Stimulated activated CD4-positive, alpha-beta T cell treated with anti-CD3 and anti-CD28 coated beads, TNF-alpha, amount 100 ng/mL, for 1 hour (primary cell): ENCODE data around the gene TFAP2B.

Experiments
- DNase-seq, 3 donors: peaks; one replicate each; pipeline ENCODE4 v3.0.0-alpha.2; 2020; ENCODE audit warnings: low read depth in 3 of 3, low spot score in 1 of 3

TFAP2B gene

DNA sequence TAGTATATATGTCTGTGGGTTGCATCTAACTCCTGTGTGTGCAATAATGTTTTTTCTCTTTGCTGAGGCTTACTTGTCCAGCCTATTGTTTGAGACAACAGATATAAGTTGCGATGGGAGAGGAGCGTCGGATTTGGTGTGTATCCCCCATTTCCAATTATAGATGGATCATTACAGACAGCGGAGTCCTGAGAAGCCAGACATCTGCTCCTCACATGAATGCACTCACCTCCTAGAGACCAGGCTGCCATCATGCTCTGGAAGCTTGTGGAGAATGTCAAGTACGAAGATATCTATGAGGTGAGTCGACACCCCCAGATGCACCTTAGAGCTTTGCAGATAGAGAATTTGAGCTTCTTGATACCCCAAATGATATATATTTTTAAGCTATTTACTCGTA, at the start of gene TFAP2B:
Gene TFAP2B (plus strand): TSS at position 199 of the 400 bp plus-strand sequence. CDS start 21 bp downstream, at position 220.
- DNase-seq: no peak

DNA sequence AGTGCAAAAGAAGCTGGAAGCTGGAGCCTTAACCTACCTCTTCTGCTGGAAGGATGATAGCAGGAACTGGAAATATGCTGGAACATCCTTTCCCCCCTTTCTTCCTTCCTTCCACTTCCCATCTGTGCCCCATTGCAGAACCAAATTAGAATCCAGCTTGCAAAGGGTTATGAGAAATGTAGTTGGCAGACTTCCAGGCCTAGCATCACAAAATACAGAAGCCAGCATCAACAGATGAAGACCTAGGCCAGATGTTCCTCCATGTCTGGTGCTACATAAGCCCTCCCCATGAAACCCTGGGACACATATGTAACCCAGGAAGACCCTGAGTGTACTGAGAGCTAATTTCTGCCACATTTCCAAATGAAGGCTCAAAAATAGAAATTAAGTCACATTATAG, 40.0 kb upstream of the TFAP2B start:
- DNase-seq: no peak

DNA sequence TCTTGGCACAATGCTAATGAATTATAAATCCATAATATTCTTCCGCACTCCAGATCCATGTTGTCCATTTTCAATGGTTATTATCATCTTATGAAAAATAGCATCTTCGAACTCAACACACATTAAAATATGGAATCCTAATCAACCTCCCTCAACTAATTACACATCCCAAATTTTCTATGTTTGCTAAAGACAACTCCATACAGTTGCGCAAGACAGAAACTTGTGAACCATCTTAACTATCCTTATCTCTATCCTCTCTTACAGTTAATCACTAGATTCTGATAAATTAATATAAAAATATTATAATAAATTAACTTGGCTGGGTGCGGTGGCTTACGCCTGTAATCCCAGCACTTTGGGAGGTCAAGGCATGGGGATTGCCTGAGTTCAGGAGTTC, 38.3 kb upstream of the TFAP2B start:
- no peak for DNase-seq

DNA sequence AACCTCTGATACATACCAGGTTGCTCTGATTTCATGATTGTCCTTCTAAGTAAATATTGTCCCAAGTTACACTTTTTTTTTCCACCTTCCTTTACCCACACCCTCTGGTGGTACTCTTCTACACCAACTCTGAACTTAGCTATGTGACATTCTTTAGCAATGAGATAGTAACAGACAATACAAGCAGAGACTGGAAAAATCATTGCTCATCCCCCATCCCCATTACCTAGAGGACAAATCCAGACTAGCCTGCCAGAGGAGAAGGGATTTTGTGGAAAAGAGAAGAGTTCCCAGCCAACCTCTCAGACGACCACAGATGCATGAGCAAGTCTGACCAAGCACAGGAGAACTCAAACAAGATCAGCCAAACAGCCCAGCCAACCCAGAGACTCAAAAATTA, 32.8 kb upstream of the TFAP2B start:
- no peak for DNase-seq

DNA sequence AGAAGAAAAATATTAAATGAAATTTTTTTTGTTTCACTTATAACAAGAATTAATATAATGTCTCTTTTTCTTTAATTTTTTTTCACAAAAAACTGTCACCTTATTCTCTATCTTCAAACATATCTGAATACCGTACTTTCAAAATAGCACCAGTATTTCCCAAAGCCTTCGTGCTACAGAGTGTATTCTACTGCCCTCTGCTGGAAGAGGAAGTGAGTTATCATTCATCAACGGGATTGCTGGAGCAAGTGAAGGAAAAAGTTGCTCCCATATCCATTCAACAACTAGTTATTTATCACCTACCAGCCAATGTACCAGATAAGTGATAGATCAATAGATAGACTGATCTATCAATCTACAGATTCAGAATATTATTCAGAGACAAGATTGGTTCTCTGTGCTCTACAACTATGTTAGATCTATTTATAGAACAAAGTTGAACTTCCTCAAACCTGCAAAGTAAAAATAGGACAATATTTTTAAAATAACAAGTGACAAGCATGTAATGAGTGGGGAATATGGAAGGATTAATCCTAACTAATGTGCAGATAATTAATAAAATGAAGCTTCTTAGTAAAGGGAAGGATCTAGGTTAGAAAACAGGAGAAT, 26.7 kb upstream of the TFAP2B start:
- DNase-seq: no peak

DNA sequence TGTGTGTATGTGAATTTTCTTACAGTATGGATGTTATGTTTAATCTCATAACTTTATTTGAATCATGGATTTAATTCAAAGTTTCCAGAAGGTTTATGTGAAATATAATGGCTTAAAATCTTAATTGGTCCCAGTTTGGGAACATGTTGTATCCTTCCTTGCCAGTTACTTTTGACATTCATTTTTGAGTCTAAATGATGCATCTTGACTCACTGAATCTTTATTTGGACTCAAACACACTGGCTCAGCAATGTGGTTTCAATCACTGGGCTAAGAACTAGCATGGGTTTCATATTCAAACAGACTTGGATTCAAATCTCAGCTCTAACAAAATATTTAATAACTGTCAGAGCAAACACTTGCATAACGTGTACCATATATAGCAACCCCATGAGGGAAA, 25.9 kb upstream of the TFAP2B start:
- no peak for DNase-seq

DNA sequence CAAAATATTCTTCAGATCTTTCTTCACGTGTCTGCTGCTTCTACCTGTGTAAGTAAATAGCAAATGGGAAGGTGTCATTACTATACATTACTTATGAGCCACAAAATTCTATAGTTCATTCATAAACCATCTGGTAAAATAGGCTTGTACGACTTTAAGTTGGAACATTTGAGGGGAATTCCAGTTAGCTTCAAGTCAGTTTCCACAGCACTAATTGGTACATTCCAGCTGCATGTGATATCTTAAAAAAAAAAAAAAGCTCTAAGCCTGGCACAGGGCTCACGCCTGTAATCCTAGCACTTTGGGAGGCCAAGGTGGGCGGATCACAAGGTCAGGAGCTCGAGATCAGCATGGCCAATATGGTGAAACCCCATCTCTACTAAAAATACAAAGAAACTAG, 23.1 kb upstream of the TFAP2B start:
- DNase-seq: no peak

DNA sequence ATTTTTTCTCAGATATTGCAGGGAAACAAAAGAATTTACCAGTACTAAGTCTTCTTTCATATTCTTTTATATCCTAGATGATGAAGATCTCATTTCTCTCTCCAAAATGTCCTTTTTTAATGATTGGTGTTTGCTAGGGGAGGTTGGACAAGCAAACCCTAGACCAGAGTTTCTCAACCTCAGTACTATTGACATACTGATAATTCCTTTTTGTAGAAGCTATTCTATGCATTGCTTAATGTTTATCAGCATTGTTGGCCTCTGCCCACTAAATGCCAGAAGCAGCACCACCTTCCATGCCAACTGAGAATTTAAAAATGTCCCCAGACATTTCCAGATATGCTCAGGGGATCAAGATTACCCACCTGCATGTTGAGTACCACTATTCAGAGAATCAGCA, 14.4 kb upstream of the TFAP2B start:
- no peak for DNase-seq

DNA sequence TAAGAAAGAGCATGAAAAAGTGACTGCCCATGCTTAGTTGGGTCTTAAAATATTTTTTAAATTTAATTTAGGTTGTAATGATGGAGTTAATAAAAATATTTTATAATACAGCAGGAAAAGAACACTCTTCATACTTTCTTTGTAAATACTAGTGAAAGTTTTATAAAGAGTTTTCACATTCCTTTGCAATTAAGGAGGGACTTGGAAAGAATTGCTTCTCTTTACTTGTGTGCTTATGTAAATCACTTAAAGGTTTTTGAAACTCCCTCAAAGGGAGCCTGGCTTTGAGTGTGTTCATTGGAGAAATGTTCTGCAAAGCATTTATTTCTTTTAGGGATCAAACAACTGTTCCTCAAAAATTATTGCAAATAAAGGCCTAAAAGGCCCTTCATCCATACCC, 11.6 kb upstream of the TFAP2B start:
- DNase-seq: no peak

DNA sequence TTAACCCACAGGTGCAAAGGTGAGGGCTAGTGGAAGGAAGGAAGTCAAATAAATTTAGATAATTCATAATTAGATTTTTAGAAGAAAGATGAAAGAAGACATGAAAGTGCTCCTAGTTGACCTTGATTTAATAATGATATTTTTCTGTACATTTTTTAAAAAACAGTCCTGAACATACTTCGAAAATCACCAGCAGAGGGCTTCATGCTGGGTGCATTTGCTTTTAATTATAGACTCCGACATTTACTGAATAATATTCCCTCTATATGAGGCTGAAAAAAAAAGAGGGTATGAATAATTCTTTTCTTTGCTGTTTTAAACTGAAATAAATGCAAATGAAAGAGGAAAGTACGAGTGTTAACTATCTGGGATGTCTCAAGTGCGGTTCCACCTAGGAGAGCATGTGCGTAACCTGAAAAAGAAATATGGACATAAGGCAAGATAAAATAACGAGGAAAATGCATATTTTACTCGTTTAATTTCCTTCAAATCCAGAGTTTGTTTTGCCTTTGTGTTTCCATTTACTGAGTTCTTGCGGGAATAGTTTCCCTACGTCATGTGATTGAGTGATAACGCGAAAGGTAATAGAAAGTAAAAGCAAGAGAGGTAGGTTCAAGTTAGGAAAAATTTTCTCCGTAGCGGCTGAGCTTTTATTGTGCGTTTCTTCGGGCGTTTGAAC, 3.1 kb upstream of the TFAP2B start:
- no peak for DNase-seq

DNA sequence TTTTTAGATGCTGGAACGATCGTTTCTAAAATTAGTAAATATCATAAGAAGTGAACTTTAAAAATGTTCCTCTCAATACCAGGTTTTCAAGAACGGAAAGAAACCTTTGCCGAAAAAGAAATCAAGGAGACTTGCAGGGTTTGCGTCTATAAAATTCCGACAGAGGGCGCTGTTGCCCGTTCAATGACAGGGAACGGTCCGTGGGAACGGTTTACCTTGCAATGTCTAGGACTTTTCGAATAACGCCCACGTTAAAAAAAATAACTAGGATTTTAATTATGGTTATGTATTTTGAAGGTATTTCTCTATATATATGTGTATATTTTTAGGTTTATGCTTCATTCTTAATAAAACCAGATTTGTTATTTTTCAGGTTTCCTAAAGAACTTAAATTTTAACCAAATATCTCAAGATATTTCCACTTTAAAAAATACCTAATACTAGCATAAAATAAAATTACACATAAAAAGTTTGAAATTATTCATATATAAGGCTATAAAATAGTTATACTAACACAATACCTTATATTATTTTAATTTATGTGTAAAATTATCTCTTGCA, 2.5 kb upstream of the TFAP2B start:
- peak in 1 of 3 donors; percentile 22 for DNase-seq

DNA sequence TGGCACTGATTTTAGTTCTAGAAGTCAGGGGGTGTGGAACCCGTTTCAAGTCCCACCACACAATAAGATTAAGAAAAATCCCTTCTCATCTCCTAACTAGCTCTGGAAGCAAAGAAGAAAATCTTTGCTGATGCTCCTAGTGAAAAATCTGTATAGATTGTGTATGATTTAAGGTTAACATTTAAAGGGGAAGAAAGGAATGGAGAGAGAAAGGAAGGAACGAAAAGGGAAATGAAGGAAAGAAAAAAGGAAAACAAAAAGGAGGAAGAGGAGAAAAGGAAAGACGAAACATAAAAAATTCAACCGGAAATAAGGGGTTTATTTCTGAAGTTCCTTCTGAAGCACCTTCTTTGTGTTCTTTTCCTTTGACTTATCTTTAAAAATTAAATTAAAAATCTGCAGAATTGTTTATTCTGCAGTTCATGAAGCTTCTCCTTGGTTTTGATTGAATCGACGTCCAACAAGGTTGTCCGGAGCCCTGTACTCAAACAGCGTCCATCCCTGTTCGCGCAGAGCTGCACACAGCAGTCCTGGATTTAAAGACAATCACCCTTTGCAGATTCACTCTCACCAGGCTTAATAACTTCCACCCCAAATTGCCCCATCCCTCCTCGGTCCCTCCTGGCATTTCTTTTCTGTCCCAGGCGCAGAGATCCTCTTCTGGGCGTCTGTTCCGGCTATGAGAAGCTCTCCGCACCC, 1.6 kb upstream of the TFAP2B start:
- no peak for DNase-seq

DNA sequence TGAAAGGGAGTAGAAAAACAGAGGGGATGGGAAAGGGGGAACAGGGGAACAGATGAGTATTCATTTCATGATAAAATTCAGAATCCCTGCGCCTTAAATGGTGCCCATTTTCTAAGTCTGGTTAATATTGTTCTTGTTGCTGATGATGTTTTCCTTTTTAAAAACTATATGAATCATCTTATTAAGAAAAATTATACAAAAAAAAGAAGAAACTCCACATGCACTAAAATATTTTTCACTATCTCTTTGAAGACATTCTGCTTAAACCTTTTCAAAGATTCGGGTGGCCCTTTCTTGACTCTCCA, 1.1 kb upstream of the TFAP2B start:
- DNase-seq: no peak

DNA sequence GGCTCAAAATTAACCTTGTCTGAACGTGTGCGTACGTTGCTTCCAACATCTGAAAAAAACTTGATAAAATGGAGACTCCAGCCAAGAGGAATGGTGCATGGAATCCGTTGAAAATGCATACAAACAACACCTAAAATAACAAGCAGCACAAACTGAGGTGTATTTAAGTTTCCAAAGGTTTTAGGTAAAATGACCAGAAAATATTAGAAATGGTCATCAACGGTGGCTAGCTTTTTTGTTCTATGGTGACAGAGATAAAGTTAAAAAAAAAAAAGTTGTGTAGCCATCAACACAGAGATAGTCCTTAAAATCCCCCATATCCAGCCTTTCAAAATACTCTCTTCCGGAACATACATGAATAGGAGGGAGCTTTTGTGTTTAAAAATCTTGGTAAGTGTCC, 651 bp upstream of the TFAP2B start:
- DNase-seq: no peak

DNA sequence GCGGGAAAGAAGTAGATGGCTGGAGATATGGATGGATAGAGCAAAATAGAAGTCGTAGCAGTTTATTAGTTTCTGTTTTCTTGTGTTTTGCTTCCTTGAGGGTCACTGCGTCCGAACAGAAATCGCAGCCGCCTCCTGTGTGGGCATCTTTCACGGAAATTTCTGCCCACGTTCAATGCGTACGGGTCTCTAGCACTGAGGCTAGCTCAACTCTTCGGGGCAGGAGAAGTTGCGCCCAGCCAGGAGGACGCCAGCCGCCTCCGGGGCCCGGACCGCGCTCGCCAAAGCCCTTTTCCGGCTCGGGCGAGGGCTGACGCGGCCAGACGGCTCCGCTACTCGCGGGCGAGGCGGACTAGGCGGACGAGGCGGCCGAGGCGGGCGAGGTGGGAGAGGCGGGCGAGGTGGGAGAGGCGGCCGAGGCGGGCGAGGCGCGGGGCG, 814 bp downstream of the TFAP2B start:
- DNase-seq: no peak

DNA sequence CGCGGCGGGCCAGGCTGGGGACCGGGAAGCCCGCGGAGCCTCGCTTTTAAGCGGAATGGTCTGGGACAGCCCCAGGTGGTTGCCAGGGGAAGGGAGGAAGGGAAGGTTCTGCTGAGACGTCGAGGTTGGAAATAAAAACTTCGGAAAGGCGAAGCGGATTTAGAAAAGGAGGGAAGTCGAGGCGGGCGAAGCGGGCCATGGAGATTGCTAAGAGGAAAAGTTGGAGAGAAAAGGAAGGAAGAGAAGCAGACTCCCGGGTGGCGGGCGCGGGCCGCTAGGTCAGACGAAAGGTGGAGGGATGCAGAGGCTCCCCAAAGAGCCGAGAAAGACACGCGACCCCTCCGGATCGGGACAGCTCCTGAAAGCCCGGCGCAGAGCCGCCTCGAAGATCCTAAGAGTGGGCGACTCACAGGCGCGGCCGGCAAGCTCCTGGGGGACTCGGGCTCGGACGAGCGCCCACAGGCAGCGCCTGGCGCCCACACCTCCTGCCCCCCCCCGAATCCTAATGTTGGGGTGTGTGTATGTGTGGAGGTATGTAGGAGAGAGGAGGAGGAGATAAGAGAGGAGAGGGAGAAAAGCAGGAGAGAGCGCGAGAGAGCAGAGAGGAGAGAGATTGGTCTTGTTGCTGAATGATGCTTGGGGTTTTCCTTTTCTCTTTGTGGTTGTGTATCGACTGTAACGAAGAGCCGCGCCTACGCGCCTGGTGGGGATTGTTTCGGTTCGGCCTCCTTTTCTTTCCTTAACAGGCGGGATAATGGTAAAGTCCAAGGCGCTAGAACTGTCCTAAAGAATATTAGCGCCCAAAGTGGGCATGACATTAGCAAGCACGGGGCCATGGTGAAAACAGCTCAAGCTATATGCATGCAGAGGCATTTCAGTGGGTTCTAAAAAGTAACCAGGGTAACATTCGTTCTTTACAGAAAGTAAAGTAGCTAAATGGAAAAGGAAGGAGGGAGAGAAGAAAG, 1.5 kb downstream of the TFAP2B start:
- no peak for DNase-seq

DNA sequence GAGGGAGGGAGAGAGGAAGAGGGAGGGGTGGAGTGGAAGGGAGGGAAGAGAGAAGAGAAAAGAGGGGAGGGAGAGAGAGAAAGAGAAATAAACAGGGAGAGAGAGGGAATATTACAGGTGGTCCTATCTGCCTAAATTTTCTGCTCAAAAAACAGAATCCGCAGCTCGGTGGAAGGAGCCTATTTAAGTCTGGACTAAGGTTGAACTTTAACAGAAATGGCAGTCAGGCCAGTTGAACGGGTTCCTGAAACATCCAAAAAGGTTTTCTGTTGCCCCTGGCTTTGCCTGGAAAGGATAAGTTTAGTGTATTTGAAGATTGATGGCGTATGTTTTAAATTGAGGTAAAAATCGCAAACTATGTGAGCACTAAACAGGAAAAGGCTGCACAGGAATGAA, 2.2 kb downstream of the TFAP2B start:
- no peak for DNase-seq

DNA sequence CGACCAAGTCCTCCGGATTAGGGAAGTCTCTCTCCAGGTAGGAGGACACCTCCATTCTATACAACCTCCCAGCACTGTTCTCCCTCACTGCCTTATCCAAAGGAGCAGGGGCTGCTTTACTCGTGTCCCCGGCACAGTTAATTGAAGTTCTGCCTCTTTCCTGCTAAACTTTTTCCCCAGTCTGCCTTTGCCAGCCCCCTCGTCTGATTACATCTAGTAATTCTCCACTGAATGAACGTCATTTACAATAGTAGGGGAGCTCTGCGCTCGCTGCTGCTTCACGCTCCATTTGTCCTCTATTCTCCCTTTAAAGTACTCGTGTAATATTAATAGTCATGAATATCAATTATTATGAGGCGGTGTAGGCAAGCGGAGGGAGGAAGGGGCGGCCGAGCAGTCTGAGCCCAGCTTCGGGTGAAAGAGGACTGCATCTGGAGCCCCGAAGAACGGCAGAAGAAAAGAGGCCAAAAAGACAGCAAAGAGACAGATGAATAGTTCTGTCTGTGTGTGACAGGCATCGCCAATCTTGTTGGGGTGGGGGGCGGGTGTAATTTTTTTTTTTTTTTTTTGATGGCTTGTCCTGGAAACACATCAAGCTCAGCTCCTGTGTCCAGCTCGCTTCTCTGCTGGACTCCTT, 2.9 kb downstream of the TFAP2B start:
- DNase-seq: no peak

DNA sequence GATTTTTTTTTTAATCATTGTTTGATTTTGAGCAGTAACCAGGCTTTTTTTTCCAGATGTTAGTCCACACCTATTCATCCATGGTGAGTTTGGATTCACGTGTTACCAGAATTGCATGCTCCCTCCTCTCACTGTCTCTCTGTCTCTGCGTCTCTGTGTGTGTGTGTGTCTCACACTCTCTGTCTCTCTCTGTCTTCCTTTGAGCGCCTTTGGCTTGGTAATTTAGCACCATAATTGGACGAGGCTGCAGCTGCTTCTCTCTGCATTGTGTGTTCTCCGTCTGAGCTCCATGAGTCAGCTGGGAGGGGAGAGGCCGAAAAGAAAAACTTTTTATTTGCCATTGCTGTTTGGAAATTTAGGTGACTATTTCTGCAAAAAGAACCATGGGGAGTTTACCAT, 3.4 kb downstream of the TFAP2B start:
- DNase-seq: no peak

DNA sequence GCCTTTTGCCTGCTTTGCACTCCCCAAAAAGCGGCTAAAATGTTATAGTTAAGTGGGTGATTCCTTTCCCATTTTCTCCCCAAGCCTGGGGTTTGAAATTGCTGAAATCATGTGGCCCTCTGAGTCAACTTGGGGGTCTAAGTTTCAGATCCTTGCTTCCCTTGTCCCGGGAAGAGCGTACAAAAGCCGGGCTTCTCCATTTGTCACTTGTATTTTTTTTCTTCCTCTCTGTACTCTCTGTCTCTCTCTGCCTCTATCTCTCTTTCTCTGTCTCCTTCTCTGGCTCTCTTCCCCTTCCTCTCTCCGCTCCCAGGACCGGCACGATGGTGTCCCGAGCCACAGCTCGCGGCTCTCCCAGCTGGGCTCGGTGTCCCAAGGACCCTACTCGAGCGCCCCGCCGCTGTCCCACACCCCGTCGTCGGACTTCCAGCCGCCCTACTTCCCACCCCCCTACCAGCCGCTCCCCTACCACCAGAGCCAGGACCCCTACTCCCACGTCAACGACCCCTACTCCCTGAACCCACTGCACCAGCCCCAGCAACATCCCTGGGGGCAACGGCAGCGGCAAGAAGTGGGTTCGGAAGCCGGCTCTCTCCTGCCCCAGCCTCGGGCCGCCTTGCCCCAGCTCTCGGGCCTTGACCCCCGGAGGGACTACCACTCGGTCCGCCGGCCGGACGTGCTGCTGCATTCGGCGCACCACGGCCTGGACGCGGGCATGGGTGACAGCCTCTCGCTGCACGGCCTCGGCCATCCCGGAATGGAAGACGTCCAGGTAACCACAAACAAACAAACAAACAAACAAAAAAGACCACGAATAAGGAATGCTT, 4.6 kb downstream of the TFAP2B start:
- no peak for DNase-seq
